H9 (cell line): Measurements from ENCODE around the gene CCNL1. TPM values are rescaled to one million over a fixed set of nuclear protein-coding genes. Genes with fewer than 3 reads are reported as not detected.
A peak's percentile ranks its signal among the peaks of the same experiment; 100 is the strongest.

ENCODE experiments used
- DNase-seq: peaks from one replicate; pipeline ENCODE4 v3.0.0-alpha.2; 2017
- H2AFZ ChIP-seq: one replicate; pipeline ENCODE4 v1.6.1; 2013; ENCODE audit warnings: mild to moderate bottlenecking, low read length, control low read depth, moderate library complexity
- H2AK5ac ChIP-seq: 2 replicates; pipeline ENCODE4 v1.6.1; 2013; ENCODE audit warnings: low read length, control low read depth, mixed read lengths; ENCODE audit not compliant: insufficient read length
- H2BK120ac ChIP-seq: one replicate; pipeline ENCODE4 v1.6.1; 2013; ENCODE audit warnings: low read depth, mild to moderate bottlenecking, low read length, control low read depth, inconsistent platforms; ENCODE audit not compliant: poor library complexity, severe bottlenecking
- H2BK12ac ChIP-seq: 2 replicates; pipeline ENCODE4 v1.6.1; 2013; ENCODE audit warnings: low read length, control low read depth, mixed read lengths, low read depth; ENCODE audit not compliant: insufficient read length
- H2BK15ac ChIP-seq: 2 replicates; pipeline ENCODE4 v1.6.1; 2013; ENCODE audit warnings: low read depth, low read length, control low read depth
- H2BK20ac ChIP-seq: one replicate; pipeline ENCODE4 v1.6.1; 2013; ENCODE audit warnings: low read depth, mild to moderate bottlenecking, low read length, control low read depth, inconsistent platforms; ENCODE audit not compliant: poor library complexity, severe bottlenecking
- H2BK5ac ChIP-seq: 2 replicates; pipeline ENCODE4 v1.6.1; 2013; ENCODE audit warnings: low read length, control low read depth, mixed read lengths; ENCODE audit not compliant: insufficient read length
- H3K14ac ChIP-seq: 2 replicates; pipeline ENCODE4 v1.6.1; 2013; ENCODE audit warnings: low read length, control low read depth; ENCODE audit not compliant: insufficient read depth
- H3K18ac ChIP-seq: 2 replicates; pipeline ENCODE4 v1.6.1; 2013; ENCODE audit warnings: low read depth, mild to moderate bottlenecking, mixed read lengths, low read length, control low read depth; ENCODE audit not compliant: insufficient read length
- H3K23ac ChIP-seq: 2 replicates; pipeline ENCODE4 v1.6.1; 2013; ENCODE audit warnings: low read length, control low read depth, mixed read lengths, low read depth; ENCODE audit not compliant: insufficient read length
- H3K23me2 ChIP-seq: 2 replicates; pipeline ENCODE4 v1.6.1; 2013; ENCODE audit warnings: low read depth, mild to moderate bottlenecking, mixed read lengths, low read length, control low read depth; ENCODE audit not compliant: insufficient read length, poor library complexity, severe bottlenecking
- H3K27ac ChIP-seq: 2 replicates; pipeline ENCODE4 v1.5.1; 2013; ENCODE audit warnings: low read length, control low read depth, mixed read lengths, low read depth; ENCODE audit not compliant: insufficient read length
- H3K27me3 ChIP-seq: 2 replicates; pipeline ENCODE4 v1.6.1; 2013; ENCODE audit warnings: low read length, control low read depth, inconsistent platforms; ENCODE audit not compliant: insufficient read depth
- H3K4ac ChIP-seq: 2 replicates; pipeline ENCODE4 v1.6.1; 2013; ENCODE audit warnings: low read depth, mild to moderate bottlenecking, control low read depth, inconsistent platforms, low read length, moderate library complexity
- H3K4me1 ChIP-seq: 2 replicates; pipeline ENCODE4 v1.6.1; 2013; ENCODE audit warnings: low read length, control low read depth, inconsistent platforms; ENCODE audit not compliant: insufficient read depth
- H3K4me2 ChIP-seq: 2 replicates; pipeline ENCODE4 v1.6.1; 2013; ENCODE audit warnings: low read length, control low read depth, mixed read lengths; ENCODE audit not compliant: insufficient read length, insufficient read depth
- H3K56ac ChIP-seq: 2 replicates; pipeline ENCODE4 v1.6.1; 2013; ENCODE audit warnings: low read depth, mild to moderate bottlenecking, mixed read lengths, low read length, control low read depth; ENCODE audit not compliant: insufficient read length
- H3K79me1 ChIP-seq: 2 replicates; pipeline ENCODE4 v1.6.1; 2013; ENCODE audit warnings: low read depth, mild to moderate bottlenecking, moderate library complexity, low read length, control low read depth, inconsistent platforms; ENCODE audit not compliant: insufficient read depth, poor library complexity, severe bottlenecking
- H3K79me2 ChIP-seq: 2 replicates; pipeline ENCODE4 v1.6.1; 2013; ENCODE audit warnings: low read length, control low read depth, inconsistent platforms; ENCODE audit not compliant: insufficient read depth
- H3K9ac ChIP-seq: 2 replicates; pipeline ENCODE4 v1.6.1; 2013; ENCODE audit warnings: low read length, control low read depth, mixed read lengths; ENCODE audit not compliant: insufficient read length; ENCODE audit errors: extremely low read depth
- H3K9me3 ChIP-seq: one replicate; pipeline ENCODE4 v1.6.1; 2013; ENCODE audit warnings: low read depth, low read length, inconsistent platforms; ENCODE audit not compliant: control insufficient read depth
- H3T11ph ChIP-seq: one replicate; pipeline ENCODE4 v1.6.1; 2013; ENCODE audit warnings: mild to moderate bottlenecking, low read length, control low read depth, inconsistent platforms
- H4K20me1 ChIP-seq: one replicate; pipeline ENCODE4 v1.6.1; 2013; ENCODE audit not compliant: control insufficient read depth, insufficient read length, insufficient read depth
- H4K5ac ChIP-seq: 2 replicates; pipeline ENCODE4 v1.6.1; 2013; ENCODE audit warnings: low read depth, mild to moderate bottlenecking, mixed read lengths, low read length, control low read depth; ENCODE audit not compliant: insufficient read length
- H4K8ac ChIP-seq: replicated peaks from 2 replicates; pipeline ENCODE4 v1.6.1; 2013; ENCODE audit warnings: low read length, control low read depth, mixed read lengths, low read depth; ENCODE audit not compliant: insufficient read length
- H4K91ac ChIP-seq: 2 replicates; pipeline ENCODE4 v1.6.1; 2013; ENCODE audit warnings: low read depth, mild to moderate bottlenecking, moderate library complexity, mixed read lengths, low read length, control low read depth; ENCODE audit not compliant: insufficient read length
- H3K27ac Mint-ChIP-seq, 3 experiments: 2 replicates in 2 of 3; 3 replicates in 1 of 3; pipeline ENCODE4 v1.8.0; 2020 to 2021; ENCODE audit warnings: mixed read lengths in 3 of 3, mild to moderate bottlenecking in 1 of 3, moderate library complexity in 1 of 3
- H3K27me3 Mint-ChIP-seq: 2 replicates; pipeline ENCODE4 v1.8.0; 2021; ENCODE audit warnings: low read depth, mild to moderate bottlenecking, moderate library complexity, mixed read lengths
- H3K36me3 Mint-ChIP-seq, 3 experiments: 2 replicates in 2 of 3; 3 replicates in 1 of 3; pipeline ENCODE4 v1.8.0; 2020 to 2021; ENCODE audit warnings: low read depth in 3 of 3, mixed read lengths in 3 of 3; ENCODE audit not compliant: insufficient read depth in 1 of 3
- H3K4me1 Mint-ChIP-seq, 2 experiments: 2 replicates each; pipeline ENCODE4 v1.8.0; 2020; ENCODE audit warnings: mixed read lengths in 2 of 2
- H3K4me3 Mint-ChIP-seq, 2 experiments: 2 replicates in 1 of 2; 3 replicates in 1 of 2; pipeline ENCODE4 v1.8.0; 2020 to 2021; ENCODE audit warnings: mild to moderate bottlenecking in 2 of 2, mixed read lengths in 2 of 2, moderate library complexity in 1 of 2
- H3K9me3 Mint-ChIP-seq, 2 experiments: 2 replicates in 1 of 2; 3 replicates in 1 of 2; pipeline ENCODE4 v1.8.0; 2020; ENCODE audit warnings: mild to moderate bottlenecking in 2 of 2, mixed read lengths in 2 of 2, moderate library complexity in 1 of 2
- WGBS: extraction: QIAGEN DNeasy Blood & Tissue Kit; methylation state at CpG from one replicate; pipeline ENCODE4 v1.1.7; 2013; ENCODE audit warnings: missing lambda C conversion rate, low lambda C conversion rate, mixed read lengths; ENCODE audit not compliant: insufficient read length; ENCODE audit errors: extremely low coverage; 5-methylcytosine and 5-hydroxymethylcytosine counted together
- total RNA-seq: library from RNA; stranded (reverse); gene quantifications from 2 replicates; pipeline ENCODE4 v1.2.1, GENCODE V29; 2021
- TF ChIP-seq, protein P1 (sequence below): fragments of 200-600 bp; sonication (generic); conservative IDR thresholded peaks from 3 replicates; pipeline ENCODE4 v1.8.0; 2021; ENCODE audit warnings: antibody characterized with exemption, mild to moderate bottlenecking

CCNL1 gene
- total RNA-seq, 1 experiment from 2014 or later, result 103 TPM

DNA sequence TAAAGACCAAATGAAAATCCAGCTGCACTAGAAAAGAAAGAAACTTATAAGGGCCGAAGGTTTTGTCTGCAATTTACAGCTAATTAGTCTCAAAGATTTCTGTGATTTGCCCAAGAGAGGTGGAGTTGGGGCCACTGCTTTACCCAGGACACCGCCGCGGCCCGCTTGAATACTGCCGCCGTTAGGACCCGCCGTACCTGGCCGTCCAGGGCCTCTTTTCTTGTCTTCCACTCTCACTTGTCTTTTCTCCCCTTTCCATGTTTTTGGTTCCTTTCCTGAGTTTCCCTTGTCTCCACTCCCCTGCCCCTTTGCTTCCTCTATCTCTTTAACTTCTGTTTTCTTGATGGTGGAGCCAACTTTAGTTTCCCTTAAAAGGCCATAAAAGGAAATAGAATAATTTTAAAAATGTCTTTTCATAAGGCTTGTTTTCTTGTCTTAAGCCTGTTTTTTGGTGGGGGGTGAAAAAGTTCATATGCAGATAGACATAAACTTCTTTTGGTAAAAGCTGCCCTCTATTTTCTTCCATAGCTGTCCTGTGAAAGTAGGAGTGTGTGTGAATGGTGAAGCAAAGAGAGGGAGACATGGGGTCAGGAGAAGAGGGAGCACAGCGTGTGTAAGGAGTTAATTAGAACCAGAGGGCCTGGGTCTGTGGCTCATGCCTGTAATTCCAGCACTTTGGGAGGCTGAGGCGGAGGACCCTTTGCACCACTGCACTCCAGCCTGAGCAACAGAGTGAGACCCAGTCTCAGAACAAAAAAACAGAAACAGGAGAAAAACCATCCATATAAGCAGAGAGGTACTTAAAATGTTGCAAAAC is 16.0 kb upstream of the CCNL1 start:
- Histone ChIP-seq H4K5ac (no peak overlapping the region), H3K9me3 (no peaks in the 10 kb centered on the region), H3K14ac (no peak overlapping the region), H3K56ac (no peak overlapping the region), H2BK20ac (no peak overlapping the region), H3K23ac (no peak overlapping the region), H2BK15ac (no peak overlapping the region), H2AK5ac (no peak overlapping the region), H3K79me2 (0 out of 2 replicates have a peak, but pooled peaks cover 1% of the 10 kb centered on the region), H2BK12ac (no peak overlapping the region), H4K91ac (no peak overlapping the region), H4K8ac (no peak overlapping the region), H3T11ph (no peak overlapping the region), H4K20me1 (no peaks in the 10 kb centered on the region), H3K4me1 (no peaks in the 10 kb centered on the region), H2AFZ (no peak overlapping the region), H3K4me2 (peak overlapping the region; percentile 88), H3K9ac (peak overlapping the region; percentile 63), H3K79me1 (no peaks in the 10 kb centered on the region), H3K4ac (no peak overlapping the region), H2BK5ac (no peak overlapping the region), H2BK120ac (no peak overlapping the region), H3K23me2 (peaks cover 17% of the 10 kb centered on the region), H3K27me3 (no peaks in the 10 kb centered on the region), H3K27ac (no peak overlapping the region), H3K18ac (no peak overlapping the region)
- peaks cover 26 to 34% of the 10 kb centered on the region in 2 experiments for H3K9me3 Mint-ChIP-seq
- TF ChIP-seq, protein P1, sequence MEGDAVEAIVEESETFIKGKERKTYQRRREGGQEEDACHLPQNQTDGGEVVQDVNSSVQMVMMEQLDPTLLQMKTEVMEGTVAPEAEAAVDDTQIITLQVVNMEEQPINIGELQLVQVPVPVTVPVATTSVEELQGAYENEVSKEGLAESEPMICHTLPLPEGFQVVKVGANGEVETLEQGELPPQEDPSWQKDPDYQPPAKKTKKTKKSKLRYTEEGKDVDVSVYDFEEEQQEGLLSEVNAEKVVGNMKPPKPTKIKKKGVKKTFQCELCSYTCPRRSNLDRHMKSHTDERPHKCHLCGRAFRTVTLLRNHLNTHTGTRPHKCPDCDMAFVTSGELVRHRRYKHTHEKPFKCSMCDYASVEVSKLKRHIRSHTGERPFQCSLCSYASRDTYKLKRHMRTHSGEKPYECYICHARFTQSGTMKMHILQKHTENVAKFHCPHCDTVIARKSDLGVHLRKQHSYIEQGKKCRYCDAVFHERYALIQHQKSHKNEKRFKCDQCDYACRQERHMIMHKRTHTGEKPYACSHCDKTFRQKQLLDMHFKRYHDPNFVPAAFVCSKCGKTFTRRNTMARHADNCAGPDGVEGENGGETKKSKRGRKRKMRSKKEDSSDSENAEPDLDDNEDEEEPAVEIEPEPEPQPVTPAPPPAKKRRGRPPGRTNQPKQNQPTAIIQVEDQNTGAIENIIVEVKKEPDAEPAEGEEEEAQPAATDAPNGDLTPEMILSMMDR, result no peak
- WGBS, result no CpG with 5 or more reads among the region's 12 CpGs
- H3K4me3 Mint-ChIP-seq, result peak overlapping the region; percentile 87 to 91
- H3K27ac Mint-ChIP-seq, result peak overlapping the region; percentile 80 to 98 (median 97); a peak in 6 of 7 replicates
- H3K36me3 Mint-ChIP-seq, result peaks cover 26 to 45% (median 29%) of the 10 kb centered on the region in 3 experiments
- no peak for DNase-seq
- peaks cover 12% of the 10 kb centered on the region in 2 experiments for H3K4me1 Mint-ChIP-seq
- H3K27me3 Mint-ChIP-seq, result peaks cover 9% of the 10 kb centered on the region; the same call in 1 of the 2 replicates
